SK-N-SH (cell line): ENCODE results near the gene GALM. TPM values are rescaled to one million over a fixed set of nuclear protein-coding genes. Genes with fewer than 3 reads are reported as not detected.

ENCODE experiments used
- CTCF ChIA-PET: fragments of 300-600, 350-600 bp; formaldehyde crosslinking; extraction: SDS; loops from one replicate; lab custom pipeline; 2021; lab: Yijun Ruan, JAX
- POLR2A ChIA-PET: fragments of 350-600 bp; sonication (Branson Sonifier 250); formaldehyde crosslinking; extraction: SDS; loops from one replicate; lab custom pipeline; 2020; ENCODE audit warnings: antibody characterized with exemption, inconsistent platforms; lab: Yijun Ruan, JAX
- DNase-seq: peaks from one replicate; pipeline ENCODE4 v3.0.0; 2012
- H2AFZ ChIP-seq: fragments of 200-600 bp; sonication (generic); 2 replicates; pipeline ENCODE4 v1.8.1; 2016; ENCODE audit warnings: antibody characterized with exemption, mild to moderate bottlenecking, low read depth
- H3F3A ChIP-seq: fragments of 200-600 bp; sonication (generic); replicated peaks from 2 replicates; pipeline ENCODE3; 2016; ENCODE audit warnings: antibody characterized with exemption, mild to moderate bottlenecking; ENCODE audit not compliant: insufficient read depth
- H3K27ac ChIP-seq, 2 experiments: fragments of 200-500 bp in 1 of 2; fragments of 200-600 bp in 1 of 2; sonication (Bioruptor generic) in 1 of 2; sonication (generic), shearing (Covaris generic) in 1 of 2; 2 replicates each; pipeline versions ENCODE4 v1.5.1 to v1.6.1; 2014 to 2016; ENCODE audit warnings: low read depth in 2 of 2, inconsistent platforms in 1 of 2, low read length in 1 of 2, mild to moderate bottlenecking in 1 of 2, mixed read lengths in 1 of 2
- H3K27me3 ChIP-seq: fragments of 200-600 bp; sonication (generic), shearing (Covaris generic); 2 replicates; pipeline ENCODE4 v1.6.1; 2016; ENCODE audit warnings: mixed run types; ENCODE audit not compliant: insufficient read depth
- H3K36me3 ChIP-seq, 2 experiments: fragments of 200-500 bp in 1 of 2; fragments of 200-600 bp in 1 of 2; sonication (Bioruptor generic) in 1 of 2; sonication (generic) in 1 of 2; replicated peaks in 1 of 2; 2 replicates each; pipeline versions ENCODE3 to v1.5.1; 2014 to 2016; ENCODE audit warnings: low read length in 1 of 2, mild to moderate bottlenecking in 1 of 2; ENCODE audit not compliant: insufficient read depth in 2 of 2, control insufficient read depth in 1 of 2
- H3K4me1 ChIP-seq, 2 experiments: fragments of 200-500 bp in 1 of 2; fragments of 200-600 bp in 1 of 2; sonication (Bioruptor generic) in 1 of 2; sonication (generic), shearing (Covaris generic) in 1 of 2; 2 replicates each; pipeline versions ENCODE4 v1.5.1 to v1.6.1; 2014 to 2016; ENCODE audit warnings: low read depth in 1 of 2, low read length in 1 of 2, mixed run types in 1 of 2; ENCODE audit not compliant: insufficient read depth in 2 of 2, control insufficient read depth in 1 of 2
- H3K4me2 ChIP-seq: fragments of 200-600 bp; sonication (generic), shearing (Covaris generic); 2 replicates; pipeline ENCODE4 v1.6.1; 2017; ENCODE audit warnings: mixed run types
- H3K4me3 ChIP-seq, 2 experiments: fragments of 200-500 bp in 1 of 2; fragments of 200-600 bp in 1 of 2; sonication (Bioruptor generic) in 1 of 2; sonication (generic), shearing (Covaris generic) in 1 of 2; 2 replicates each; pipeline versions ENCODE4 v1.5.1 to v1.8.1; 2014 to 2016; ENCODE audit warnings: low read depth in 2 of 2, inconsistent platforms in 1 of 2, low read length in 1 of 2, mild to moderate bottlenecking in 1 of 2, mixed read lengths in 1 of 2, moderate library complexity in 1 of 2
- H3K79me2 ChIP-seq: fragments of 200-600 bp; sonication (generic); 2 replicates; pipeline ENCODE4 v1.8.1; 2017; ENCODE audit warnings: mild to moderate bottlenecking; ENCODE audit not compliant: insufficient read depth
- H3K9ac ChIP-seq: fragments of 200-600 bp; sonication (generic); 2 replicates; pipeline ENCODE4 v1.6.1; 2017; ENCODE audit warnings: mixed run types
- H3K9me2 ChIP-seq: fragments of 200-600 bp; sonication (generic); 2 replicates; pipeline ENCODE4 v1.6.1; 2017; ENCODE audit warnings: mixed run types
- H3K9me3 ChIP-seq: fragments of 200-600 bp; sonication (generic); 2 replicates; pipeline ENCODE4 v1.6.1; 2017; ENCODE audit warnings: mixed run types, mild to moderate bottlenecking, moderate library complexity
- H4K20me1 ChIP-seq: fragments of 200-600 bp; sonication (generic); 2 replicates; pipeline ENCODE4 v1.6.1; 2017; ENCODE audit warnings: mild to moderate bottlenecking, mixed run types; ENCODE audit not compliant: insufficient read depth
- CHD2 ChIP-seq: fragments of 150-350 bp; IDR thresholded peaks from 2 replicates; pipeline ENCODE4 v1.6.1; 2018; ENCODE audit warnings: low read length; ENCODE audit not compliant: partially characterized antibody
- CTCF ChIP-seq: fragments of 200-600 bp; sonication (generic); IDR thresholded peaks from 2 replicates; pipeline ENCODE4 v1.6.1; 2017; ENCODE audit warnings: antibody characterized with exemption, mild to moderate bottlenecking, moderate library complexity
- ELF1 ChIP-seq: IDR thresholded peaks from 2 replicates; pipeline ENCODE4 v1.4.0; 2012
- EP300 ChIP-seq, 2 experiments: IDR thresholded peaks; 2 replicates each; pipeline versions ENCODE4 v1.4.0 to v1.6.1; 2012; ENCODE audit warnings: borderline replicate concordance in 1 of 2, low read depth in 1 of 2, low read length in 1 of 2
- FOXM1 ChIP-seq: IDR thresholded peaks from 2 replicates; pipeline ENCODE4 v1.4.0; 2012; ENCODE audit warnings: low read depth, mild to moderate bottlenecking
- GATA2 ChIP-seq: sonication (generic); formaldehyde crosslinking; IDR thresholded peaks from 2 replicates; pipeline ENCODE4 v1.5.0; 2020; ENCODE audit warnings: mild to moderate bottlenecking, missing genetic modification reagents
- MEF2A ChIP-seq: IDR thresholded peaks from 2 replicates; pipeline ENCODE4 v1.4.0; 2012; ENCODE audit warnings: low read depth, borderline replicate concordance
- NRF1 ChIP-seq: IDR thresholded peaks from 2 replicates; pipeline ENCODE4 v1.6.1; 2012; ENCODE audit warnings: low read depth, mild to moderate bottlenecking, low read length
- RCOR1 ChIP-seq: fragments of 150-350 bp; IDR thresholded peaks from 2 replicates; pipeline ENCODE4 v1.6.1; 2017; ENCODE audit warnings: antibody characterized with exemption, low read length
- RFX5 ChIP-seq: IDR thresholded peaks from 2 replicates; pipeline ENCODE4 v1.6.1; 2012; ENCODE audit warnings: mild to moderate bottlenecking, improper control_type of control experiment, low read length
- RXRA ChIP-seq: IDR thresholded peaks from 2 replicates; pipeline ENCODE4 v1.4.0; 2012; ENCODE audit warnings: low read depth, mild to moderate bottlenecking, borderline replicate concordance
- SIN3A ChIP-seq: IDR thresholded peaks from 2 replicates; pipeline ENCODE4 v1.6.1; 2012; ENCODE audit warnings: low read depth, mild to moderate bottlenecking, low read length, moderate library complexity, borderline replicate concordance
- USF1 ChIP-seq: IDR thresholded peaks from 2 replicates; pipeline ENCODE4 v1.4.0; 2012; ENCODE audit warnings: low read depth, borderline replicate concordance
- WGBS: methylation state at CpG from one replicate; pipeline ENCODE4 v1.1.6; 2017; ENCODE audit warnings: low lambda C conversion rate; 5-methylcytosine and 5-hydroxymethylcytosine counted together
- polyA plus RNA-seq, 3 experiments: library from polyadenylated mRNA; depleted of rRNA; stranded (reverse); fragments of >200 nt; gene quantifications; 2 replicates each; pipeline ENCODE4 v1.2.3, GENCODE V29; 2012

GALM gene
- polyA plus RNA-seq, 1 of the 3 experiments (the other 2 are of a cell fraction) = 17.9 TPM

- TF ChIP-seq RCOR1 (no peak), NRF1 (no peak), RXRA (no peak), SIN3A (no peak), RFX5 (no peak), ELF1 (no peak), GATA2 (CRISPR knock-in tag) (no peak), CTCF (no peak)
- TF ChIP-seq, all 33 proteins: peak for 0
These were observed 7.3 kb upstream of the GALM start (continued) for GRCh38 chr2:38658613-38659012.

- ChIA-PET POLR2A (no interaction called here), CTCF (no interaction called here)
- H2AFZ ChIP-seq = no peak overlapping the region
- no peak for TF ChIP-seq SIN3A
- H4K20me1 ChIP-seq = no peaks in the 10 kb centered on the region
- 80% methylated on average over 2 of the region's 2 CpGs for WGBS
- no peaks in the 10 kb centered on the region for H3K36me3 ChIP-seq
- no peak overlapping the region for H3K27ac ChIP-seq
- H3K79me2 ChIP-seq = no peaks in the 10 kb centered on the region
- H3K9ac ChIP-seq = no peak overlapping the region
- H3F3A ChIP-seq = no peaks in the 10 kb centered on the region
- H3K4me2 ChIP-seq = no peak overlapping the region
- DNase-seq = no peak
- H3K4me1 ChIP-seq = no peaks in the 10 kb centered on the region
- no peaks in the 10 kb centered on the region for H3K27me3 ChIP-seq
- H3K9me3 ChIP-seq = no peaks in the 10 kb centered on the region
- H3K9me2 ChIP-seq = no peaks in the 10 kb centered on the region
- no peak overlapping the region for H3K4me3 ChIP-seq
These were observed 6.8 kb upstream of the GALM start for GRCh38 chr2:38659115-38659514.

- WGBS = 97% methylated on average over 3 of the region's 3 CpGs
These were observed 5.6 kb upstream of the GALM start for GRCh38 chr2:38660282-38660681.

More at GRCh38 chr2:38660282-38660681, 5.6 kb upstream of the GALM start:
- H3K4me2 ChIP-seq = no peak overlapping the region
- no peaks in the 10 kb centered on the region for H3K27me3 ChIP-seq
- H2AFZ ChIP-seq = no peak overlapping the region
- H3F3A ChIP-seq = no peaks in the 10 kb centered on the region
- no peaks in the 10 kb centered on the region for H4K20me1 ChIP-seq
- H3K4me1 ChIP-seq = no peaks in the 10 kb centered on the region; a peak in 1 of 4 replicates
- DNase-seq = no peak
- no peaks in the 10 kb centered on the region for H3K79me2 ChIP-seq
- TF ChIP-seq FOXM1 (no peak), EP300 (IDR thresholded peaks at IDR 0.05; ENCODE audit: borderline replicate concordance in 1 of 2, low read depth in 1 of 2, low read length in 1 of 2) (no peak), USF1 (no peak), MEF2A (no peak), CHD2 (no peak), RXRA (no peak), NRF1 (no peak)
- ChIA-PET CTCF (no interaction called here), POLR2A (no interaction called here)
- no peak overlapping the region for H3K27ac ChIP-seq
- no peaks in the 10 kb centered on the region for H3K9me2 ChIP-seq
- H3K4me3 ChIP-seq = no peak overlapping the region
- H3K9ac ChIP-seq = no peak overlapping the region
- no peaks in the 10 kb centered on the region for H3K9me3 ChIP-seq
- H3K36me3 ChIP-seq = no peaks in the 10 kb centered on the region
